SH-SY5Y (cell line): ENCODE results near the gene ZG16B.

ENCODE experiments used
- GATA2 ChIP-seq: IDR thresholded peaks from 2 replicates; pipeline ENCODE4 v1.6.1; 2011; ENCODE audit warnings: mild to moderate bottlenecking, low read depth, low read length
- GATA3 ChIP-seq: IDR thresholded peaks from 2 replicates; pipeline ENCODE4 v1.6.1; 2011; ENCODE audit warnings: low read depth, mild to moderate bottlenecking, low read length, moderate library complexity

GRCh38 chr16:2790631-2791030, 39.5 kb upstream of the ZG16B start:
- TF ChIP-seq GATA3: no peak
- no peak for TF ChIP-seq GATA2
